Activated CD8-positive, alpha-beta memory T cell treated with anti-CD3 and anti-CD28 coated beads for 36 hours (primary cell): Measurements from ENCODE around the gene TRAPPC14. TPM values are rescaled to one million over a fixed set of nuclear protein-coding genes. Genes with fewer than 3 reads are reported as not detected.
"Not testable (repeated sequence)": the region's sequence is repeated elsewhere in the genome, so short reads cannot be mapped to it uniquely, and the experiment has no call there.

Experiments used
- CTCF ChIA-PET: fragments of 350-600 bp; sonication (Branson Sonifier 250); formaldehyde crosslinking; loops from one replicate; lab custom pipeline; 2021; ENCODE audit warnings: antibody characterized with exemption; lab: Charles Lee
- POLR2A ChIA-PET: fragments of 350-600 bp; sonication (Branson Sonifier 250); formaldehyde crosslinking; loops from one replicate; lab custom pipeline; 2021; ENCODE audit warnings: antibody characterized with exemption; lab: Charles Lee
- total RNA-seq, 2 experiments: library from RNA; stranded (reverse); gene quantifications; one replicate each; pipeline ENCODE4 v1.2.3, GENCODE V29; 2021

TRAPPC14 gene
- total RNA-seq = 10 to 100 TPM; 26.6 to 26.7 TPM

GRCh38 chr7:100158229-100159098 is at the start of gene TRAPPC14:
TSS of gene TRAPPC14 (minus strand) at chr7:100158723. CDS start at chr7:100158499, 224 bp downstream.
- ChIA-PET CTCF (interaction anchor here (0.6 to 1.9 kb wide), 4 partner anchors 9 to 75 kb away, joined by 3 to 5 read pairs (median 4); partner anchors contain the start of gene GAL3ST4), POLR2A (no interaction called here)

- CTCF ChIA-PET = no interaction called here
- POLR2A ChIA-PET = no interaction called here
These were observed 45.9 kb upstream of the TRAPPC14 start for GRCh38 chr7:100204454-100204853.

- ChIA-PET POLR2A (no interaction called here), CTCF (interaction anchor here (0.6 to 1.5 kb wide), 3 partner anchors 18 to 54 kb away, joined by 3 read pairs; no protein-coding TSS in a partner anchor)
These were observed 42.2 kb upstream of the TRAPPC14 start for GRCh38 chr7:100200693-100201092.

- CTCF ChIA-PET = interaction anchor here (0.7 kb wide), 2 partner anchors 34 to 184 kb away, joined by 3 to 4 read pairs; no protein-coding TSS in a partner anchor
- POLR2A ChIA-PET = no interaction called here
These were observed 39.7 kb upstream of the TRAPPC14 start for GRCh38 chr7:100198266-100198665.

GRCh38 chr7:100195901-100196322 is 37.4 kb upstream of the TRAPPC14 start:
- CTCF ChIA-PET, POLR2A ChIA-PET: not testable (repeated sequence)

GRCh38 chr7:100195222-100195621 is 36.7 kb upstream of the TRAPPC14 start:
- ChIA-PET POLR2A (no interaction called here), CTCF (interaction anchor here (1.0 kb wide), 1 partner anchor 9 kb away, joined by 3 read pairs; no protein-coding TSS in a partner anchor)

GRCh38 chr7:100192969-100193368 is 34.4 kb upstream of the TRAPPC14 start:
- ChIA-PET CTCF (interaction anchor here (1.0 to 1.4 kb wide), 4 partner anchors 17 to 62 kb away, joined by 3 to 6 read pairs (median 3); no protein-coding TSS in a partner anchor), POLR2A (no interaction called here)

- POLR2A ChIA-PET = not testable (repeated sequence)
- CTCF ChIA-PET = interaction anchor here (1.2 kb wide), 1 partner anchor 26 kb away, joined by 3 read pairs; no protein-coding TSS in a partner anchor
These were observed 33.8 kb upstream of the TRAPPC14 start for GRCh38 chr7:100192281-100192862.

GRCh38 chr7:100191775-100192174 is 33.3 kb upstream of the TRAPPC14 start:
- POLR2A ChIA-PET = no interaction called here

GRCh38 chr7:100190048-100190711 is 31.7 kb upstream of the TRAPPC14 start:
- ChIA-PET POLR2A (interaction anchor here (1.0 kb wide), 1 partner anchor 30 kb away, joined by 3 read pairs; the partner anchor contains the start of gene PVRIG), CTCF (interaction anchor here (0.8 to 2.1 kb wide), 10 partner anchors 9 to 88 kb away, joined by 3 to 16 read pairs (median 6); partner anchors contain the start of gene AP4M1)

More at GRCh38 chr7:100191775-100192174, 33.3 kb upstream of the TRAPPC14 start:
- CTCF ChIA-PET = no interaction called here

GRCh38 chr7:100189061-100189460 is 30.5 kb upstream of the TRAPPC14 start:
- ChIA-PET CTCF (interaction anchor here (1.2 to 2.1 kb wide), 5 partner anchors 13 to 87 kb away, joined by 3 to 16 read pairs (median 4); partner anchors contain the start of gene AP4M1), POLR2A (no interaction called here)

- ChIA-PET CTCF (interaction anchor here (0.9 to 1.4 kb wide), 4 partner anchors 9 to 223 kb away, joined by 3 to 4 read pairs (median 3); no protein-coding TSS in a partner anchor), POLR2A (interaction anchor here (0.7 kb wide), 1 partner anchor 762 kb away, joined by 4 read pairs; no protein-coding TSS in a partner anchor)
These were observed 27.2 kb upstream of the TRAPPC14 start for GRCh38 chr7:100185726-100186125.

GRCh38 chr7:100183090-100183489 is 24.6 kb upstream of the TRAPPC14 start:
- CTCF ChIA-PET = interaction anchor here (0.6 to 1.0 kb wide), 2 partner anchors 17 to 51 kb away, joined by 3 read pairs; no protein-coding TSS in a partner anchor
- POLR2A ChIA-PET = not testable (repeated sequence)

GRCh38 chr7:100182616-100183015 is 24.1 kb upstream of the TRAPPC14 start:
- CTCF ChIA-PET = interaction anchor here (0.6 to 1.0 kb wide), 2 partner anchors 18 to 50 kb away, joined by 3 read pairs; no protein-coding TSS in a partner anchor
- POLR2A ChIA-PET = not testable (repeated sequence)

- POLR2A ChIA-PET = interaction anchor here (0.6 kb wide), 1 partner anchor 53 kb away, joined by 4 read pairs; the partner anchor contains the start of gene MBLAC1
- CTCF ChIA-PET = interaction anchor here (1.2 to 2.2 kb wide), 2 partner anchors 10 to 14 kb away, joined by 3 to 7 read pairs; no protein-coding TSS in a partner anchor
These were observed 21.6 kb upstream of the TRAPPC14 start for GRCh38 chr7:100180084-100180483.

GRCh38 chr7:100177045-100178001 is 18.8 kb upstream of the TRAPPC14 start, which contains the start of the genes GPC2 and STAG3:
TSS of gene GPC2 (minus strand) at chr7:100177381. CDS start at chr7:100177199, 182 bp downstream.
TSS of gene STAG3 (plus strand) at chr7:100177918. CDS start at chr7:100180557, 2,639 bp downstream.
- ChIA-PET POLR2A (interaction anchor here (0.5 to 1.0 kb wide), 3 partner anchors 9 to 497 kb away, joined by 3 to 4 read pairs (median 3); partner anchors contain the start of genes GAL3ST4 and ZCWPW1), CTCF (interaction anchor here (0.6 to 1.7 kb wide), 3 partner anchors 9 to 41 kb away, joined by 4 to 5 read pairs (median 4); partner anchors contain the start of gene GAL3ST4)
